HG03135 (cell line): ENCODE data around the gene KCNK6.

ENCODE experiments used
- ATAC-seq: cut with Tn5 transposase; IDR thresholded peaks from one replicate; pipeline ENCODE4 v1.9.1; 2021; ENCODE audit warnings: mild to moderate bottlenecking, moderate library complexity; ENCODE audit not compliant: unreplicated experiment

Gene KCNK6

DNA sequence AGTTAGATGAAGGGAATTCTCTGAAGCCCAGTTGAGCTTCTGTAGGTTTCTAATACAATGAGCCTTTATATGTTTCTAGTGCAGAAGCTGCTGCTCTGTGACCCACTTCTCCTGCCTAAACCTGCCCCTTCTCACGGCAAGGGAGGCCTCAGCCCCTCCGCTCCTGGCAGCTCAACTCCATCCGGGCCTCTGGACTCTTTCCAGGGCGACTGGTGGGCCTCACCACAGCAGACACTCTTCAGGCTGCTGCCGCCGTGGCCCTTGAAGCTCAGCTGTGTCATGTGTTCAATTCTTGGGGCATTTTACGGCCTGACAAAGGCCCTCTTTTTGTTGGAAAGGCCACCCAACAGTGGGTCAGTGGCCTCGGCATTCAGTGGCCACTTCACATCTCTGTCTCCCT, 25.6 kb upstream of the KCNK6 start:
- ATAC-seq = no peak

DNA sequence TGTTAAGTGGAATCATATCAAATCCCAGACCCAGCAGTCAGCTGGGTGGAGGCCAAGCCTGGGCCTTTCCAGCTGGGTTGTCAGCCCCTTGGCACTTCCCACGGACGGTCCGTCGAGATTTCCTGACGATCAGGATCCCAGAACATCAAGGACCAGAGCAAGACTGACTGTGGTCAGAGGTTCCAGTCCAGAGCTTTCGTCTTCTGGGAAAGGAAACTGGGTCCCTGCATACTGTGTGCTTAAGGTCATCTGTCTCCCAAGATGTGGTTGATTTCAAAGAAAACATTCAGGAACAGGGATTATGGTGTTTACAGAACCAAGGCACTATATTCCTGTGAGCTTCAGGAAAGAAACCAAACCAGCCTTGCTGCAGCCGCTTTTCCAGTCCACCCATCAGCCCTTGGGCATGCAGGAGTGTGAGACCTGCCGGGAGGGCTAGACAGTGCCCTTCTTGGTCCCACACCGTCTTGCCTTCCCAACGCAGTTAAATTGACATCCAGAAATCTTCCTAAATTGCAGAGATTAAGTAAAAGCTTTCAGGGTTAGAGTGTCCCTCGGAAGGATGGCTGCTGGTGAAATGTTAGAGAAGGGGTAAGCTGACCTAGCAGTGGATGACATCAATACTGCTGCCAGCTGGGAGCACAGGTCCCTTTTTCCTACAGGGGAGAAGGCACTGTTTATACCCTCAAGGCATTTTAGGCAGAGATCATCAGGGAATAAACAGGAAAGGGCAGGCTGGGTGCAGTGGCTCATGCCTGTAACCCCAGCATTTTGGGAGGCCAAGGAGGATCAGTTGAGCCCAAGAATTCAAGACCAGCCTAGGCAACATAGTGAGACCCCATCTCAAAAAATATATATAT, 20.6 kb upstream of the KCNK6 start:
- ATAC-seq = no peak

DNA sequence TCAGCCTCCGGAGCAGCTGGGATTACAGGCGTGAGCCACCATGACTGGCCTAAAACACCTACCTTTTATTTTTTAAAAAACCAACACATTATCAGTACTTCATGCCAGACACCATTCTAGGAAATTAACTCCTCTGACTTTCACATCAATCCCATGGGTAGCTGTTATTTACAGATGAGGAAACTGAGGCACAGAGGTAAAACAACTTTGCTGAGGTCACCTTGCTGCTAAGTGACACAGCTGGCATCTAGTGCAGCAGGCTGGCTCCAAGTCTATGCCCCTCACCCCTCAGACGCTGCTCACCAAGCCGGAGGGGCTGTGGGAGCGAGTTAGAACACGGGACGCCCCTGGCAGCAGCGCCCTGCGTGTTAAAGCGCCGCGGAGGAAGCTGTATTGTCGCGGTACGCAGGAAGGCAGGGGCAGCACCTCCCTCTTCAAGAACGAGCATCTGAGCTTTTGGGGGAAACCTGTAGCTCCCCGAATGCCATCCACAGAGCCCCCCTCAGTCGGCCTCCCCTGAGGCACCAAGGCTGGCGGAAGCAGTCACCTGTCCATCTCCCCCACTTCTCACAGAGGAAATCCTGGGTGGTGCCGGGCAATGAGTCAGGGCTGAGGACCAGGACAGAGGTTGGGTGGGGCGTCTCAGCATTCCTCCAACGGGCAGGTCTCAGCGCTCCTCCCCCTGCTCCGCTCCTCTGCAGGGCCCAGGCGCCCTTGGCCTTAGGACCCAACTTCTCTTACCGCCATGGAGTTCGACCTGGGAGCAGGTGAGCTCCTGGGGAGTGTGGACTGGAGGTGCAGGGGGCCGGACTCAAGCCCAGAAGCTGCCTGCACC, 15.9 kb upstream of the KCNK6 start, which contains the start of gene C19orf33:
C19orf33 (plus strand) TSS at position 735 of the 835 bp plus-strand sequence; CDS start at position 746, 11 bp downstream.
- no peak for ATAC-seq

DNA sequence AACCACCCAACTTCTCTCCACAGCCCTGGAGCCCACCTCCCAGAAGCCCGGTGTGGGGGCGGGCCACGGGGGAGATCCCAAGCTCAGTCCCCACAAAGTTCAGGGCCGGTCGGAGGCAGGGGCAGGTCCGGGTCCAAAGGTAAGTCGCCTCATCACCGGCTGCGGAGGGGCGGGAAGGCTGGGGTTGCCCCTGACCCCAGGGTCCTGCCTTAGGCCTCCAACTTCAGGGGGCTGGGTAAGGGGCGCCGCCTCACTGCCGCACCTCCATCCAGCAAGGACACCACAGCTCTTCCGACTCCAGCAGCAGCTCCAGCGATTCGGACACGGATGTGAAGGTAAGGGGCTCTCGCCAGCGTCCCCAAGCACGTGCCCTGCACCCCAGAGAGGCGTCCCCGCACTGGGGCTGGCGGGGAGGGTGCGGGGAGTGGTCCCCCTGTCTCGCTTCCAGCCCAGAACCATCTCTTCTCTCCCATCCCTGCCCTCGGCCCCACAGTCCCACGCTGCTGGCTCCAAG, 15.2 kb upstream of the KCNK6 start:
- no peak for ATAC-seq

DNA sequence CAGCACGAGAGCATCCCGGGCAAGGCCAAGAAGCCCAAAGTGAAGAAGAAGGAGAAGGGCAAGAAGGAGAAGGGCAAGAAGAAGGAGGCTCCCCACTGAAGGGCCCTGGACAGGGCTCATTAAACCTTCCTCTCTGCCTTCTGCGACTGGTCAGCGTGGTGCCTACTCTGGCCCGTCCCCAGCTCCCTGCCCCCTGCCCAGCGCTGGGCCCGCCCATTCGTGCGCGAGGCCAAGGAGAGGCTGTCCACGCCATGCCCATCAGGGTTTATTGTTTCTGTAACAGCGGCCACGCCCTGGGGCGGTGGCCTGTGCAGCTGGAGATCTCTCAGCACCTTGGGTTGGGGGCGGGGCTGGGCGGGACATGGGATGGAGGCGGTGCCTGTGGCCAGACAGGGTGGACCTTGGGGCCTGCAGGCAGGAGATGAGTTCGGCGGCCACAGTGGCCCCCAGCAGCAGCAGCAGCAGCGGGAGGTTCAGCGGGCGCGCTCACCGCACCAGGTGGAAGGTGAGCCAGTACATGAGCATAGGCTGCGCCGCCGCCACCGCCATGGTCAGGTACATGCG, 14.7 kb upstream of the KCNK6 start:
- no peak for ATAC-seq

DNA sequence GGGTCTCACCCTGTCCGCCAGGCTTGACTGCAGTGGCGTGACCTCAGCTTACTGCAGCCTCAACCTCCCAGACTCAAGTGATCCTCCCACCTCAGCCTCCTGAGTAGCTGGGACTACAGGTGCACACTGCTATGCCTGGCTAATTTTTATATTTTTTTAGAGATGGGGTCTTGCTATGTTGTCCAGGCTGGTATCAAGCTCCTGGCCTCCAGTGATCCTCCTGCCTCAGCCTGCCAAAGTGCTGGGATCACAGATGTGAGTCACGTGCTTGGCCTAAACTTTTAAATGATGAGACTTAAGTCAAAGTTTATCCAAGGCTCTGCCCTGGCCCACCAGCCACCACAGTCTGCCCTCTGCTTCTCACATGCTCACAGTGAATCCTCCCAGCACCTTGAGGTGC, 13.4 kb upstream of the KCNK6 start:
- no peak for ATAC-seq

DNA sequence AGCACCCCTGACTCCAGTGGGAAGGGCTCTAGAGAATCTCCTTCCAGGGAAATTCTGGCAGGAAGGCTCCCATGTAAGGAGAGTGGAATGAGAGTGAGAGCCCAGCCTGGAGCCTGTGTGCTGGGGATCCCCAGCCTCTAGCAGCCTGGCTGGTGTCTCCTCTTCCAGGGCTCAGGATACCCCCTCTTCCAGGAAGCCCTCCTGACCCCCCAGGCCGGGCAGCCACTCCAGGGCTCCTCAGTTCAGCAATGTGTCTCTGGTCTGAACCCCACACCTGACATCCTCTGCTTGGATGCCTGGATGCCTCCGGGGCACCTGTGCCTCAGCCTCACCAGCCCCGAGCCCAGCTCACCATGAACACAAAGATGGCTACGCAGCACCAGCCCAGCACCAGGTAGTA, 12.6 kb upstream of the KCNK6 start:
- no peak for ATAC-seq

DNA sequence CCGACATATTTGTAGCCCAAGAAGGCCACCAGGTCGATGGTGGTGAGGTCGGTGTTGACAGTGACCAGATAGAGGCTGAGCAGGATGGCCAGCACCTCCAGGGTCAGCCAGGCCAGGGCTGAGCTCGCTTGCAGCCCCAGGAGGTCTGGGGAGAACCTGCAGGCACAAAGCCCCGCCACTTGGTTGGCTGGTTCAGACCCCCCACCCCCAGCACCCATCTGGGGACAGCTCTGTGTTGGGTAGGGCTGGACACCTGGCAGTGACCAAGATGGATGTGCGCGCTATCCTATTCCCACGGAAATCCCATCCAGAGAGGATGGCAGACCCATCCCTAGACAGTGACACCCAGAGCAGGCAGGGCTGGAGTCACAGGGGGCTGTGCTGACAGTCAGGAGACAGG, 12.0 kb upstream of the KCNK6 start:
- ATAC-seq = no peak

DNA sequence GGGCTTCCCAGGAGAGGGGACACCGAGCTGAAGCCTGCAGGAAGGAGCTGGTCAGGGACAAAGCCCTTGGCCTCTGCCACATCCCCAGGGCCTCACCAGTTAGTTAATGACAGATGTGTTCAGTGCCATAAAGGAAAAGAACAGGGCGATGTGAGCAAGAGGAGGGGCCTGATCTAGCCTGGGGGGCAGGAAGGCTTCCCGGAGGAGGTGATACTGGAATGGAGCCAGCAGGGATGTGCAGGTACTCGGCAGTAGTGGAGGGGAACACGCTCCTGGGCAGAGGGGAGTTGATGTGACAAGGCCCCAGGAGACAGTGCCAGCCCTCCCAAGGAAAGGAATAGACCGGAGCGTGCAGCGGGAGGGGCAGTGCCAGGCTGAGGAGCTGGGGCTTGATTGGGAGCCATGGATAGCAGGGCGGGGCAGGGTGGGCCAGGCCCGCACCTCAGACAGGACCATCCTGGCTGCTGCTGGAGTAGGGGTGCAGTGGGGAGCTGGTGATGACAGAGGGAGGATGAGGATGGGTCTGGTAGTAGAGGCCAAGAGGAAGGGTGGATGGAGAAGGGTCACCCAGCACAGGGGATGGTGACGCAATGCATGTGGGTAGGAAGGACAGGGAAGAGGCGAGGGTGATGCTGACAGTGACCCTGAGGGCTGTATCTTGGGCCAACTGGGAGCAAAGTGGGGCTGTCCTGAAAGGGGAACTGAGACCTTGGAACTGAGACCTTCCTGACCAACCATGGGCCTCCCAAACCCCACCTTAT, 11.5 kb upstream of the KCNK6 start:
- no peak for ATAC-seq

DNA sequence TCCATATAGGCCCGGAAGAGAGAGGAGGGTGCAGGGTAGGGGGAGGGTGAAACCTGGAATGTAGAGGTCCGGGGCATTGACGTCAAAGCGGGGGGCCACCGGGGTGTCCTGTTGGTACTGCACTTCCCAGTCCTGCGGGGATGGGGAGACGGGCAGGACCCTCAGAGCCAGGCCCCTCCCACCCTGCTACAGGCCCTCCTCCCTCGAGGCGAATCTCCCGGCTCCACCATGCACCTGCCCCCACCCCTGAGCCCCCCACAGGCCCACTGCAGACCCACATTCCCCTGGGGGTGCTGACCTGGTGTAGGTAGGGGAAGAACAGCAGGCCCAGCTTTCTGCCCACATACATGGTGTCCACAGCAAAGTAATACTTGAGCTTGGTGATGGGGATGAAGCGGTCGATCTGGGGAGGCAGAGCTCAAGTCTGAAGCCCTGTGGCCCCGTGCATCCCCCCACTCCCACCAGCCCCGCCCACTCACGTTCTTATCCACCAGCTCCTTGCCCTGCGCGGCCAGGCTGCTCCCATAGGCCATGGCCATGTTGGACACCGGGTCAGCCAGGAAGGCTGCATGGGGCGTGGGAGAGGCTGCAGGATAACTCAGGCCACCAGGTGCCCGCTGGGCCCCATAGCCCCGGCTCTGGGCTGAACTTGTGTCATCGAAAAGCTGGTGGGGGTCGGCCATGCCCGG, 10.6 kb upstream of the KCNK6 start:
- no peak for ATAC-seq

DNA sequence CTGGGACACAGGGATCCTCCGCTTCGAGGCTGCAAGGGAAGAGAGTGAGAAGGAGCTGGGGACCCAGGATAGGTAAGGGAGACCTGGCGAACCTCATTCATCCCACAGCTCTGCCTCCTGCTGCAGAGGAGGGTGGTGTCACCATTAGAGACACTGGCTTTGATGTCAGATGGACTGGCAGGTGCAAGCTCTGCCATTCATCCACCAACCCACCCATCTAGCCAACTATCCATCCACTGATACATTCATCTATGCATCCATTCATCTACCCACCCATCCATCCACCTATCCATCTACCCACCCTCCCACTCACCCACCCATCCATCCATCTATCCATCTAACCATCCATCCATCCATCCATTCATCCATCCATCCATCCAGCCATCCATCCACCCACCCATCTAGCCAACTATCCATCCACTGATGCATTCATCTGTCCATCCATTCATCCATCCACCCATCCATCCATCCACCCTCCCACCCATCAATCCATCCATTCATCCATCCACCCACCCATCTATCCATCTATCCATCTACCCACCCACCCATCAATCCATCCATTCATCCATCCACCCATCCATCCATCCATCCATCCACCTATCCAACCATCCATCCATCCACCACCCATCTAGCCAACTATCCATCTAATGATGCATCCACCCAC, 9.9 kb upstream of the KCNK6 start:
- ATAC-seq = no peak

DNA sequence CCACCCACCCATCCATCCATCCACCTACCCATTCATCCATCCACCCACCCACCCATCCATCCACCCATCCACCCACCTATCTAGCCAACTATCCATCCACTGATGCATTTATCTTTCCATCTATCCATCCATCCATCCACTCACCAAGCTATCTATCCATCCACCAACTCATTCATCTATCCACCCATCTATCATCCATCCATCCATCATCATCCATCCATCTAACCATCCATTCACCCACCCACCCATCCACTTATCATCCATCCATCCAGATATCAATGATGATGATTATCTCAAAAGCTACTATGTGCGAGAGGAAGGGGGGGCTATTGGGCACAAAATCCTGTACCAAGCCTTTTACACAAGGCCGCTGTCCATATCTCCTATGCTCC, 9.4 kb upstream of the KCNK6 start:
- ATAC-seq = no peak

DNA sequence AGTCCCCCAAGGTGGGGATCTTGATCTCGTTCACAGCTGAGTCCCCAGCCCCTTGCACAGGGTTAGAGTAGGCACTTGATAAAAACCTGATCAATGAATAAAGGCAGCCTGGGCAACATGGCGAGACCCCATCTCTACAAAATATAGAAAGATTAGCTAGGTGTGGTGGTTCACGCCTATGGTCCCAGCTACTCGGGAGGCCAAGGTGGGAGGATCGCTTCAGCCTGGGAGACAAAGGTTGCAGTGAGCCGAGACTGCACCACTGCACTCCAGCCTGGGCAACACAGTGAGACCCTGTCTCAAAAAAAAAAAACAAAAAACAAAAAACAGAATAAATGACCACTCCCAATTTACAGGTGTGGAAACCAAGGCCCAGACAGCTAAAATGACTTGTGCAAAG, 8.7 kb upstream of the KCNK6 start:
- ATAC-seq = no peak

DNA sequence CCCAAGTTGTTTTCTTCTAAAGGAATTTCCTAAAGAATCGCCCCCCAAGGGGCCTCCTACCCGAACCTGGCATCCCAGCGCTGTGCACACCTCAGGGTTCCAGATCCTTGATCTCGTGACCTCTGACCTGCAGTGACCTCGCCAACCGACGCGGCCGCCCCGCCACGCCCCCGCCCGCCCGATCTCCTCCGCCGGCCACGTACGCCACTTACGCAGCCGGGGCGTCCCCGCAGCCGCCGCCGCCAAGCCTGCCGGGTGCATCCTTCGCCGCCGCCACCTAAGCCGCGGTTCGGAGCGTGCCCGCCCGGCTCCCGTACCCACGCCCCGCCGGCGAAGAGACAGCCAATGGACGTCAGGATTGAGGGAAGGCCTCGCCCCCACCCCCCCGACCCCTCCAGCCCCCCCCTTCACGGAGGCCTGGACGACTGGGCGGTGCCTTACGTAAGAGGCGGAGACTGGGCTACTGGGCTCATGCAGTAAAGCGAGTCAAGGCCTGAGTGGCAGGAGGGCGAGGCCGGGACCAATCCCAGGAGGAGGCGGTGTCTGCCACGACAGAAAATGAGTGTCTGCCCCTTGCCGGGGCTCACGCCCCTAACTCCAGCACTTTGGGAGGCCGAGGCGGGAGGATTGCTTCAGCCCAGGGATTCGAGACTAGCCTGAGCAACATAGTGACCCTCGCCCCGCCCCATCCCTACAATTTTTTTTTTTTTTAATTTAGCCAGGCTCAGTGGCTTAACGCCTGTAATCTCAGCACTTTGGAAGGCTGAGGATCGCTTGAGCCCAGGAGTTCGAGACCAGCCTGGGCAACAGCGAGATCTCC, 3.8 kb upstream of the KCNK6 start, which contains the start of gene YIF1B:
YIF1B (minus strand) TSS at position 291 of the 820 bp plus-strand sequence; CDS start at position 261, 30 bp downstream.
- peak; percentile 85 for ATAC-seq

DNA sequence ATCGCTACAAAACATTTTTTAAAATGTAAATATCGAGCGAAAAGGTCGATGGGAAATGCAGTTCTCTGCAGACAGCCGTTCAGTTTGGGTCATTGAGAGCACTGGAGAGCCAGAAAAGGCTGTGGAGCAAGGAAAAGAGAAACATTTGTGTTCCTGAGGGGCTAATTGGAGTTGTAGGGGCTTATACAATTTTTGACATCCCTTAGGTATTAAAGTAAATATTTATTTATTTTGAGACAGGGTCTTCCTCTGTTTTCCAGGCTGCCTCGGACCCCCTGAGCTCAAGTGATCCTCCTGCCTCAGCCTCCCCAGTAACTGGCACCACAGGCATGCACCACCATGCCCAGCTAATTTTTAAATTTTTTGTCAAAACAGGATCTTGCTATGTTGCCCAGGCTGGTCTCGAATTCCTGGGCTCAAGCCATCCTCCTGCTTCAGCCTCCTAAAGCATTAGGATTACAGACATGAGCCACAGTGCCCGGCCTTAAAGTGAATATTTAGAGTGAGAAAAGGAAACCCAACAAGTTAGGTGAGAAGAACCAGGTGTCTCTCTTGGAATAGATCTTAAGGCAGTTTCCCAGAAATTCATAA, 3.1 kb upstream of the KCNK6 start:
- ATAC-seq = peak; percentile 12

DNA sequence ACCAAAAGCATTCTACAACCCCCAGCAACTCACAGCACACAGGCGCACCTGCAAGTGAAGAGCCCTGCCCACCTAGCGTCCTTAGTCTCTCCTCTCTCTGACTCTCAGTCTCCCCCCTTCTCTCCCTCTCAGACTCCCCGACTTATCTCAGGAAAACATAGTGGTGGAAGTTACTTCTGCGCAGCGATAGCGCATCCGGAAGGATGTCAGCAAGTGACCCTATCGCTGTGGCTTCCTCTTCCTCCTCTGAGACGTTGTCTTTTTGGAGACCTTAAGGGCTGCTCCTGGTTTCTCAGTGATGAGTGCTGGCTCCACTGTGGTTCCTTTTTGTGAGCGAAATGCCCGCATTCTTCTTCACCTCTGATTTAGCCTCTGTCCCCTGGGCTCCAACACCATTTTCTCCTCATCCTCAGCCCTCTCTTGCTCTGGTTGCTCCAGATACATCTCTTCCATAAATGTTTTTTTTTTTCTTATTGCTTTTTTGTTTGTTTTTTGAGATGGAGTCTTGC, 2.5 kb upstream of the KCNK6 start:
- ATAC-seq = no peak

DNA sequence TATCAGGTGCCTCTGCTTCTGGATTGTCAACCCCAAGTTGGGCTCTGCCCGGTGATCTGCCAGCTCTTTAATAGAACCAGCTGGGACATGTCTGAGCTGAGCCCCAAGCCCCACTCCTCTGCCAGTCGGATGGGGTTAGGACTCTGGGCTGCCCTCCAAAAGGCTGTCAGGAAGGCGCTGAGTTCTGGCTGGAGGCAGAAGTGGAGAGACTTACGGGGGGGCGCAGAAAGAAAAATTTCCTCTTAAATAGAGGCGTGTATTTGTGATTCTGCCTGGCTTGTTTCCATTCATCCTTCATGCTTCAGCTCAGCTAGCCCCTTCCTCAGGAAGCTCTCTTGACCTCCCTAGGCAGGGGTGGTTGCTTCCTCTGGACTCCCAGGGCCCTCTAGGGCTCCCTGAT, 985 bp upstream of the KCNK6 start:
- ATAC-seq = no peak

DNA sequence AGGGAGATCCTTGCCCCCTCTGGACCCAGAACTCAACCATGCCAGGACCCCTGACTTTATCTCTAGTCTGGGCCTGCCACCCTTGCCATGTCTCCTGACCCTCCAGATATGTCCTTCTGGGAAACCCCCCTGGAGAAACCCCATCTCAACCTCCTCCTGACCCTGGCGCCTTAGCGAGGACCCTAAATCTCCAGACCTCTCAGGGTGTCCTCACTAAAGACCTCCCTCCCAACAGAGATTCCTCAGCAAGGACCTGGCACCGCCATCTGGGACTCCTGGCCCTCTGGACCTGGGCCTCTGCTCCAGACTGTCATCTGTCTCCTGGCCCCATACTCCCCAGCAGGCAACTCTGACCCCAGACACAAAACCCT, 1.3 kb downstream of the KCNK6 start:
- no peak for ATAC-seq
